ENCODE measurements around the gene DZANK1. TPM values are rescaled to one million over a fixed set of nuclear protein-coding genes. Genes with fewer than 3 reads are reported as not detected.

Gene DZANK1
- total RNA-seq, 1 experiment from 2014 or later: 1.7 TPM

- CTCF ChIA-PET: no interaction called here
- POLR2A ChIA-PET: interaction anchor here (0.6 kb wide), 1 partner anchor 39 kb away, joined by 4 read pairs; no protein-coding TSS in a partner anchor
These were observed 71.3 kb downstream of the DZANK1 start for GRCh38 chr20:18395544-18395943.

More at GRCh38 chr20:18395544-18395943, 71.3 kb downstream of the DZANK1 start:
- no peaks in the 10 kb centered on the region for H3K9me2 ChIP-seq (ENCODE audit: insufficient read depth)
- no peak for TF ChIP-seq SIN3A (IDR thresholded peaks at IDR 0.05; ENCODE audit: low read depth)
- no peak for TF ChIP-seq POLR2AphosphoS5 (IDR thresholded peaks at IDR 0.05; ENCODE audit: low read depth, low read length)
- no peak for TF ChIP-seq ZFX (IDR thresholded peaks at IDR 0.05)
- TF ChIP-seq ZBTB33 (IDR thresholded peaks at IDR 0.05; ENCODE audit: extremely low read depth, insufficient replicate concordance, low read length): no peak
- TF ChIP-seq TCF7L2 (IDR thresholded peaks at IDR 0.05; ENCODE audit: borderline replicate concordance, extremely low read depth, insufficient read depth, insufficient read length): no peak
- TF ChIP-seq, protein P1, sequence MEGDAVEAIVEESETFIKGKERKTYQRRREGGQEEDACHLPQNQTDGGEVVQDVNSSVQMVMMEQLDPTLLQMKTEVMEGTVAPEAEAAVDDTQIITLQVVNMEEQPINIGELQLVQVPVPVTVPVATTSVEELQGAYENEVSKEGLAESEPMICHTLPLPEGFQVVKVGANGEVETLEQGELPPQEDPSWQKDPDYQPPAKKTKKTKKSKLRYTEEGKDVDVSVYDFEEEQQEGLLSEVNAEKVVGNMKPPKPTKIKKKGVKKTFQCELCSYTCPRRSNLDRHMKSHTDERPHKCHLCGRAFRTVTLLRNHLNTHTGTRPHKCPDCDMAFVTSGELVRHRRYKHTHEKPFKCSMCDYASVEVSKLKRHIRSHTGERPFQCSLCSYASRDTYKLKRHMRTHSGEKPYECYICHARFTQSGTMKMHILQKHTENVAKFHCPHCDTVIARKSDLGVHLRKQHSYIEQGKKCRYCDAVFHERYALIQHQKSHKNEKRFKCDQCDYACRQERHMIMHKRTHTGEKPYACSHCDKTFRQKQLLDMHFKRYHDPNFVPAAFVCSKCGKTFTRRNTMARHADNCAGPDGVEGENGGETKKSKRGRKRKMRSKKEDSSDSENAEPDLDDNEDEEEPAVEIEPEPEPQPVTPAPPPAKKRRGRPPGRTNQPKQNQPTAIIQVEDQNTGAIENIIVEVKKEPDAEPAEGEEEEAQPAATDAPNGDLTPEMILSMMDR (IDR thresholded peaks at IDR 0.05 in 2 of 3, conservative IDR thresholded peaks at IDR 0.05 in 1 of 3; ENCODE audit: borderline replicate concordance in 1 of 3, insufficient read depth in 1 of 3, low read depth in 2 of 3, low read length in 2 of 3): no peak
- TF ChIP-seq JUND (IDR thresholded peaks at IDR 0.05): no peak
- TF ChIP-seq, protein P2, sequence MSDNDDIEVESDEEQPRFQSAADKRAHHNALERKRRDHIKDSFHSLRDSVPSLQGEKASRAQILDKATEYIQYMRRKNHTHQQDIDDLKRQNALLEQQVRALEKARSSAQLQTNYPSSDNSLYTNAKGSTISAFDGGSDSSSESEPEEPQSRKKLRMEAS (IDR thresholded peaks at IDR 0.05): no peak
- no peak for TF ChIP-seq CBX3 (IDR thresholded peaks at IDR 0.05; ENCODE audit: low read depth)
- TF ChIP-seq CEBPB (IDR thresholded peaks at IDR 0.05; ENCODE audit: low read depth): no peak
- no peak for TF ChIP-seq ELF1 (IDR thresholded peaks at IDR 0.05; ENCODE audit: borderline replicate concordance, low read depth)
- no peak for TF ChIP-seq YY1 (IDR thresholded peaks at IDR 0.05; ENCODE audit: extremely low read depth, insufficient replicate concordance, low read depth, low read length)
- TF ChIP-seq, protein P3, sequence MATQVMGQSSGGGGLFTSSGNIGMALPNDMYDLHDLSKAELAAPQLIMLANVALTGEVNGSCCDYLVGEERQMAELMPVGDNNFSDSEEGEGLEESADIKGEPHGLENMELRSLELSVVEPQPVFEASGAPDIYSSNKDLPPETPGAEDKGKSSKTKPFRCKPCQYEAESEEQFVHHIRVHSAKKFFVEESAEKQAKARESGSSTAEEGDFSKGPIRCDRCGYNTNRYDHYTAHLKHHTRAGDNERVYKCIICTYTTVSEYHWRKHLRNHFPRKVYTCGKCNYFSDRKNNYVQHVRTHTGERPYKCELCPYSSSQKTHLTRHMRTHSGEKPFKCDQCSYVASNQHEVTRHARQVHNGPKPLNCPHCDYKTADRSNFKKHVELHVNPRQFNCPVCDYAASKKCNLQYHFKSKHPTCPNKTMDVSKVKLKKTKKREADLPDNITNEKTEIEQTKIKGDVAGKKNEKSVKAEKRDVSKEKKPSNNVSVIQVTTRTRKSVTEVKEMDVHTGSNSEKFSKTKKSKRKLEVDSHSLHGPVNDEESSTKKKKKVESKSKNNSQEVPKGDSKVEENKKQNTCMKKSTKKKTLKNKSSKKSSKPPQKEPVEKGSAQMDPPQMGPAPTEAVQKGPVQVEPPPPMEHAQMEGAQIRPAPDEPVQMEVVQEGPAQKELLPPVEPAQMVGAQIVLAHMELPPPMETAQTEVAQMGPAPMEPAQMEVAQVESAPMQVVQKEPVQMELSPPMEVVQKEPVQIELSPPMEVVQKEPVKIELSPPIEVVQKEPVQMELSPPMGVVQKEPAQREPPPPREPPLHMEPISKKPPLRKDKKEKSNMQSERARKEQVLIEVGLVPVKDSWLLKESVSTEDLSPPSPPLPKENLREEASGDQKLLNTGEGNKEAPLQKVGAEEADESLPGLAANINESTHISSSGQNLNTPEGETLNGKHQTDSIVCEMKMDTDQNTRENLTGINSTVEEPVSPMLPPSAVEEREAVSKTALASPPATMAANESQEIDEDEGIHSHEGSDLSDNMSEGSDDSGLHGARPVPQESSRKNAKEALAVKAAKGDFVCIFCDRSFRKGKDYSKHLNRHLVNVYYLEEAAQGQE (IDR thresholded peaks at IDR 0.05; ENCODE audit: low read depth): no peak
- TF ChIP-seq EZH2 (IDR thresholded peaks at IDR 0.05): no peak
- no peak for TF ChIP-seq ZNF274 (IDR thresholded peaks at IDR 0.05; ENCODE audit: low read depth, low read length)
- no peak for TF ChIP-seq RAD21 (IDR thresholded peaks at IDR 0.05; ENCODE audit: low read depth)
- no peak for TF ChIP-seq EGR1 (IDR thresholded peaks at IDR 0.05; ENCODE audit: low read depth)
- TF ChIP-seq ATF3 (IDR thresholded peaks at IDR 0.05): no peak
- ATAC-seq (no peak), DNase-seq (ENCODE audit: low read depth, low spot score) (no peak)
- intact Hi-C loops (cut with micrococcal nuclease): no loop called here
- H3K27ac ChIP-seq (ENCODE audit: low read depth, low read length): no peak overlapping the region
- no peaks in the 10 kb centered on the region for H4K20me1 ChIP-seq (ENCODE audit: insufficient read depth)
- no peaks in the 10 kb centered on the region for H3K9me3 ChIP-seq (ENCODE audit: control insufficient read depth in 1 of 2, insufficient read depth in 1 of 2, low read depth in 1 of 2, low read length in 2 of 2)
- no peak overlapping the region for H3K9ac ChIP-seq (ENCODE audit: low read length)
- H3K27me3 ChIP-seq (ENCODE audit: insufficient read depth, low read length): no peaks in the 10 kb centered on the region
- no peak overlapping the region for H2AFZ ChIP-seq (ENCODE audit: low read depth, low read length, poor library complexity, severe bottlenecking)
- H3K4me3 ChIP-seq (replicated peaks in 1 of 2; ENCODE audit: low read depth in 1 of 2, low read length in 2 of 2): no peak overlapping the region
- BruUV-seq (replicated peaks): no TSS peak
- no peaks in the 10 kb centered on the region for H3K79me2 ChIP-seq (ENCODE audit: insufficient read depth, low read length)
- RAD21 ChIA-PET (ENCODE audit: low non-redundant PET in 1 of 2, low total read pairs in 2 of 2, uncharacterized antibody in 2 of 2, unreplicated experiment in 2 of 2): no interaction called here
- H3K36me3 ChIP-seq (ENCODE audit: control insufficient read depth in 1 of 2, insufficient read depth in 2 of 2, low read length in 2 of 2): no peaks in the 10 kb centered on the region
- H3K4me2 ChIP-seq (ENCODE audit: low read length): no peak overlapping the region
- H3K4me1 ChIP-seq (ENCODE audit: control insufficient read depth in 1 of 2, insufficient read depth in 2 of 2, low read length in 2 of 2): no peaks in the 10 kb centered on the region

All from HCT116 (cell line).